K562 (cell line): Measurements from ENCODE around the gene SELPLG. TPM values are rescaled to one million over a fixed set of nuclear protein-coding genes. Genes with fewer than 3 reads are reported as not detected.

ENCODE experiments used
- AFF1 ChIP-seq, 2 experiments: fragments of 450-650 bp; IDR thresholded peaks; 2 replicates each; pipeline ENCODE4 v1.6.1; 2018; ENCODE audit warnings: mild to moderate bottlenecking in 2 of 2, low read depth in 1 of 2; ENCODE audit not compliant: partially characterized antibody in 2 of 2
- EHMT2 ChIP-seq: fragments of 450-650 bp; IDR thresholded peaks from 2 replicates; pipeline ENCODE4 v1.6.1; 2018; ENCODE audit warnings: antibody characterized with exemption
- PCBP1 ChIP-seq: fragments of 200-400 bp; formaldehyde crosslinking; IDR thresholded peaks from 2 replicates; pipeline ENCODE4 v1.6.1; 2018; ENCODE audit warnings: mild to moderate bottlenecking, low read depth, low read length; ENCODE audit not compliant: poor library complexity, severe bottlenecking
- PRMT5 ChIP-seq: sonication (generic); formaldehyde crosslinking; IDR thresholded peaks from 2 replicates; pipeline ENCODE4 v1.5.0; 2020; ENCODE audit warnings: missing genetic modification reagents
- RAD21 ChIP-seq, 2 experiments: fragments of 250-450 bp in 1 of 2; fragments of 450-650 bp in 1 of 2; sonication (Bioruptor Pico) in 1 of 2; formaldehyde crosslinking in 1 of 2; IDR thresholded peaks in 1 of 2; conservative IDR thresholded peaks in 1 of 2; 2 replicates each; pipeline versions ENCODE4 v1.4.0 to v1.8.0; 2020 to 2022; ENCODE audit warnings: mild to moderate bottlenecking in 2 of 2, moderate library complexity in 1 of 2
- SMAD1 ChIP-seq: fragments of 150-350 bp; IDR thresholded peaks from 2 replicates; pipeline ENCODE4 v1.6.1; 2014; ENCODE audit warnings: low read length, low read depth; ENCODE audit not compliant: partially characterized antibody
- ZNF165 ChIP-seq: fragments of 250-450 bp; sonication (Bioruptor Pico); IDR thresholded peaks from 2 replicates; pipeline ENCODE4 v1.4.0; 2020; ENCODE audit warnings: borderline replicate concordance
- ZNF41 ChIP-seq: fragments of 250-450 bp; sonication (Bioruptor Pico); conservative IDR thresholded peaks from 2 replicates; pipeline ENCODE4 v1.4.0; 2020; ENCODE audit warnings: mild to moderate bottlenecking
- ZNF75A ChIP-seq: fragments of 450-650 bp; formaldehyde crosslinking; IDR thresholded peaks from 2 replicates; pipeline ENCODE4 v1.4.0; 2020; ENCODE audit warnings: mild to moderate bottlenecking
- ZNF778 ChIP-seq: fragments of 450-650 bp; formaldehyde crosslinking; IDR thresholded peaks from 2 replicates; pipeline ENCODE4 v1.4.0; 2020; ENCODE audit warnings: mild to moderate bottlenecking, moderate library complexity
- ZZZ3 ChIP-seq: fragments of 450-650 bp; IDR thresholded peaks from 2 replicates; pipeline ENCODE4 v1.6.1; 2016; ENCODE audit warnings: antibody characterized with exemption, mild to moderate bottlenecking, moderate library complexity
- polyA plus RNA-seq, 8 experiments: library from polyadenylated mRNA; depleted of rRNA in 4 of 8; stranded (reverse) in 5 of 8; unstranded in 3 of 8; fragments of >200 nt; fragmentation: Nextera tagmentation in 2 of 8; fragmentation: Illumina TruSeq in 1 of 8; extraction: Ambion mirVana in 2 of 8; extraction: Trizol in 1 of 8; gene quantifications; 2 replicates each; pipeline versions ENCODE4 v1.2.1 to v1.2.3, GENCODE V29; 2011 to 2014; ENCODE audit warnings: inconsistent platforms in 1 of 8, missing spikeins in 1 of 8
- total RNA-seq, 7 experiments: library from RNA; depleted of rRNA in 6 of 7; stranded (reverse); fragments of >200 nt in 6 of 7; fragmentation: Illumina TruSeq in 2 of 7; extraction: Trizol in 2 of 7; gene quantifications; 2 replicates each; pipeline versions ENCODE4 v1.2.1 to v1.2.3, GENCODE V29; 2011 to 2021; ENCODE audit warnings: low replicate concordance in 1 of 7
- TF ChIP-seq, protein P1 (sequence below): sonication (generic); formaldehyde crosslinking; IDR thresholded peaks from 2 replicates; pipeline ENCODE4 v1.8.1; 2023; ENCODE audit warnings: missing genetic modification reagents, mild to moderate bottlenecking, borderline replicate concordance
- TF ChIP-seq, protein P2 (sequence below): sonication (generic); formaldehyde crosslinking; IDR thresholded peaks from 2 replicates; pipeline ENCODE4 v1.8.0; 2022; ENCODE audit warnings: mild to moderate bottlenecking, missing genetic modification reagents, borderline replicate concordance
- TF ChIP-seq, protein P3 (sequence below): sonication (generic); formaldehyde crosslinking; IDR thresholded peaks from 2 replicates; pipeline ENCODE4 v1.8.0; 2022; ENCODE audit warnings: mild to moderate bottlenecking, low read depth, missing genetic modification reagents

The SELPLG gene
- total and polyA plus RNA-seq, 9 of the 15 experiments (the other 6 are each of a cell fraction or from before 2014, with no cell fraction given) = 0.22 to 10.2 (median 1.7) TPM

DNA sequence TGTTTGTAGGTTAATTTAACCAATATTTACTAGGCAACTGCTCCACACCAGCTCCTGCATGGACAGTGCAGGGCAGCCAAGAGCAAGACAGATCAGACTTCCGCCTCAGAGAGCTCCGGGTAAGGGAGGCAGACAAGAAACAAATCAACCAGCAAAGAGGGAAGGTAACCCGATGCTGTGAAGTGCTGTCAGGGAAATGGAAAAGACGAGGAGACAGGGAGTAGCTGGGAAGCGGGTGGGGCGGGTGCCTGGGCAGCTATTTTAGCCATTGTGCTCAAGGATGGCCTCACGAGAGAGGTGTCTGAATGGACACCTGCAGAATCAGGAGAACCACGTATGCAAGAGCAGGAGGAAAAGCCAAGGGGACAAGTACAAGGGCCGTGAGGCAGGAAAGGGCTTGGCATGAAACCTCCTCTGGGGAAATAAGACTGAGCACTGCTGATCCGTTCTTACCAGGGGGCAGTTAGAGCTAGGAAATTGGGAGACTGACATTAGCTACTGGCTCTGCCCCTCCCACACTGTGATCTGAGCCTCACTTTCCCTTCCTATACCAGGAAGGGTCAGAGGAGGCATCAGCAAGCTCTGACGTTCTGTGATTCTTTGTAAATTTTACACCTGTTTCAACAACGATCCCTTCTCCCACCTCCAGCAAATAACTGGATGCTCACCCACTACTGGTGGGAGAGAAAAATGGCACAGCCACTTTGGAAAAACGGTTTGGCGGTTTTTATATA, 29.3 kb downstream of the SELPLG start (continued):
- TF ChIP-seq, protein P1, sequence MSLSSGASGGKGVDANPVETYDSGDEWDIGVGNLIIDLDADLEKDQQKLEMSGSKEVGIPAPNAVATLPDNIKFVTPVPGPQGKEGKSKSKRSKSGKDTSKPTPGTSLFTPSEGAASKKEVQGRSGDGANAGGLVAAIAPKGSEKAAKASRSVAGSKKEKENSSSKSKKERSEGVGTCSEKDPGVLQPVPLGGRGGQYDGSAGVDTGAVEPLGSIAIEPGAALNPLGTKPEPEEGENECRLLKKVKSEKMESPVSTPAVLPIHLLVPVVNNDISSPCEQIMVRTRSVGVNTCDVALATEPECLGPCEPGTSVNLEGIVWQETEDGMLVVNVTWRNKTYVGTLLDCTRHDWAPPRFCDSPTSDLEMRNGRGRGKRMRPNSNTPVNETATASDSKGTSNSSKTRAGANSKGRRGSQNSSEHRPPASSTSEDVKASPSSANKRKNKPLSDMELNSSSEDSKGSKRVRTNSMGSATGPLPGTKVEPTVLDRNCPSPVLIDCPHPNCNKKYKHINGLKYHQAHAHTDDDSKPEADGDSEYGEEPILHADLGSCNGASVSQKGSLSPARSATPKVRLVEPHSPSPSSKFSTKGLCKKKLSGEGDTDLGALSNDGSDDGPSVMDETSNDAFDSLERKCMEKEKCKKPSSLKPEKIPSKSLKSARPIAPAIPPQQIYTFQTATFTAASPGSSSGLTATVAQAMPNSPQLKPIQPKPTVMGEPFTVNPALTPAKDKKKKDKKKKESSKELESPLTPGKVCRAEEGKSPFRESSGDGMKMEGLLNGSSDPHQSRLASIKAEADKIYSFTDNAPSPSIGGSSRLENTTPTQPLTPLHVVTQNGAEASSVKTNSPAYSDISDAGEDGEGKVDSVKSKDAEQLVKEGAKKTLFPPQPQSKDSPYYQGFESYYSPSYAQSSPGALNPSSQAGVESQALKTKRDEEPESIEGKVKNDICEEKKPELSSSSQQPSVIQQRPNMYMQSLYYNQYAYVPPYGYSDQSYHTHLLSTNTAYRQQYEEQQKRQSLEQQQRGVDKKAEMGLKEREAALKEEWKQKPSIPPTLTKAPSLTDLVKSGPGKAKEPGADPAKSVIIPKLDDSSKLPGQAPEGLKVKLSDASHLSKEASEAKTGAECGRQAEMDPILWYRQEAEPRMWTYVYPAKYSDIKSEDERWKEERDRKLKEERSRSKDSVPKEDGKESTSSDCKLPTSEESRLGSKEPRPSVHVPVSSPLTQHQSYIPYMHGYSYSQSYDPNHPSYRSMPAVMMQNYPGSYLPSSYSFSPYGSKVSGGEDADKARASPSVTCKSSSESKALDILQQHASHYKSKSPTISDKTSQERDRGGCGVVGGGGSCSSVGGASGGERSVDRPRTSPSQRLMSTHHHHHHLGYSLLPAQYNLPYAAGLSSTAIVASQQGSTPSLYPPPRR (CRISPR knock-in tag) = no peak
- no peak for TF ChIP-seq ZNF778
- no peak for TF ChIP-seq RAD21 (CRISPR knock-in tag; conservative IDR thresholded peaks at IDR 0.05 in 1 of 2, IDR thresholded peaks at IDR 0.05 in 1 of 2)
- TF ChIP-seq, protein P2, sequence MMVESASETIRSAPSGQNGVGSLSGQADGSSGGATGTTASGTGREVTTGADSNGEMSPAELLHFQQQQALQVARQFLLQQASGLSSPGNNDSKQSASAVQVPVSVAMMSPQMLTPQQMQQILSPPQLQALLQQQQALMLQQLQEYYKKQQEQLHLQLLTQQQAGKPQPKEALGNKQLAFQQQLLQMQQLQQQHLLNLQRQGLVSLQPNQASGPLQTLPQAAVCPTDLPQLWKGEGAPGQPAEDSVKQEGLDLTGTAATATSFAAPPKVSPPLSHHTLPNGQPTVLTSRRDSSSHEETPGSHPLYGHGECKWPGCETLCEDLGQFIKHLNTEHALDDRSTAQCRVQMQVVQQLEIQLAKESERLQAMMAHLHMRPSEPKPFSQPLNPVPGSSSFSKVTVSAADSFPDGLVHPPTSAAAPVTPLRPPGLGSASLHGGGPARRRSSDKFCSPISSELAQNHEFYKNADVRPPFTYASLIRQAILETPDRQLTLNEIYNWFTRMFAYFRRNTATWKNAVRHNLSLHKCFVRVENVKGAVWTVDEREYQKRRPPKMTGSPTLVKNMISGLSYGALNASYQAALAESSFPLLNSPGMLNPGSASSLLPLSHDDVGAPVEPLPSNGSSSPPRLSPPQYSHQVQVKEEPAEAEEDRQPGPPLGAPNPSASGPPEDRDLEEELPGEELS (CRISPR knock-in tag) = no peak
- TF ChIP-seq PRMT5 = no peak
- TF ChIP-seq EHMT2 = no peak
- TF ChIP-seq ZNF41 = no peak
- TF ChIP-seq ZZZ3 = no peak
- no peak for TF ChIP-seq SMAD1
- no peak for TF ChIP-seq AFF1 (IDR thresholded peaks at IDR 0.05; ENCODE audit: low read depth in 1 of 2, partially characterized antibody in 2 of 2)
- TF ChIP-seq, protein P3, sequence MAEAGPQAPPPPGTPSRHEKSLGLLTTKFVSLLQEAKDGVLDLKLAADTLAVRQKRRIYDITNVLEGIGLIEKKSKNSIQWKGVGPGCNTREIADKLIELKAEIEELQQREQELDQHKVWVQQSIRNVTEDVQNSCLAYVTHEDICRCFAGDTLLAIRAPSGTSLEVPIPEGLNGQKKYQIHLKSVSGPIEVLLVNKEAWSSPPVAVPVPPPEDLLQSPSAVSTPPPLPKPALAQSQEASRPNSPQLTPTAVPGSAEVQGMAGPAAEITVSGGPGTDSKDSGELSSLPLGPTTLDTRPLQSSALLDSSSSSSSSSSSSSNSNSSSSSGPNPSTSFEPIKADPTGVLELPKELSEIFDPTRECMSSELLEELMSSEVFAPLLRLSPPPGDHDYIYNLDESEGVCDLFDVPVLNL (CRISPR knock-in tag) = no peak
- TF ChIP-seq PCBP1 = no peak
- TF ChIP-seq ZNF165 (CRISPR knock-in tag) = no peak
- TF ChIP-seq ZNF75A = no peak
